DMS153 treated with DMSO at 0.1 percent for 48 hours (cell line): Measurements from ENCODE around the gene SESN3.
"Not testable (repeated sequence)": the region's sequence is repeated elsewhere in the genome, so short reads cannot be mapped to it uniquely, and the experiment has no call there.

Experiments
- DNase-seq: peaks from one replicate; lab custom pipeline; 2025; ENCODE audit not compliant: unreplicated experiment; lab: John Stamatoyannopoulos, UW

Gene SESN3

GRCh38 chr11:95153857-95154246 lies 77.2 kb downstream of the SESN3 start:
- DNase-seq, result no peak

DNA sequence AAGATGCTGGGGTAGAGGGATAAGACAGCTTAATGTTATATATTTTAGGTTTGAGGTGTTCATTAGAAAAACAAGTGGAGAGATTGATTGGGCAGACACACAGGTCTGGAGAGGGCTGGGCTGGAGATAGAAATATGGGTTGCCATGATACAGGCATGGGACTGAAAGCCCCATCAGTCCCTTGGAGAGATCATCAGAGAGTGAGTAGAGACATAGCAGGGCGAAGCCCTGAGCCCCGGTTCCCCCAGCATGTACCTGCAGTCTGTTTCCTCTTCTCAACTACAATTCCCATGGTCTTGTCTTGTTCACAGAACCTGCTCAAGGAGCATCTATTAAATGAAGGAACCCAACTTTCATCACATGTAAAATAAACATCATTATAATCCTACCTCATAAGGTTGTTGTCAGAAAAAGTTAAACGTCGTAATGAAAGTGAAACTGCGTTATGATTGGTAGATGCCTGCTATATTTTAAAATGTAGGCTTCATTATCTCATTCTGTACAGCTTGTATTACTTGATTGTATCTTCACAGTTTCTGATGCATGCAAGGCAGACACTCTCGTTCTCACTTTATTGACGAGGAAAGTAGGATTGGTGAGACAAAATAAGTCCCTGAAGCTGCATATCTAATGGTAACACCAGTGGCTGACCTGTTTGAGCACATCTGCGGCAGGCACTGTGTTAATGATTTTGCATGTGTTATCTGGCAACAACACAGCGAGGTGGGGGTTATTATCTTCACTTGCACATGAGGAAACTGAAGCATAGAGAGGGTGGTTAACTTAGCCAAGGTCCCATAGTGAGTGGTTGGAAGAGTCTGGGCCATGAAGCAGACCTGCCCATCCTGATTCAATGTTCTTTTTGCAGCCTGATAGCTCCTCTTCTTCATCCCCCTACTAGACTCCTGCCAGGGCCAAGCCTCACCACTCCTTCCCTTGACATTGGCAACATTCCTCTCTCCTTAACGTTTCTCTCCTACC lies 77.8 kb downstream of the SESN3 start:
- DNase-seq, result no peak

- peak; percentile 79 for DNase-seq
Observed at GRCh38 chr11:95150956-95151684, 79.9 kb downstream of the SESN3 start.

GRCh38 chr11:95149651-95150364 lies 81.2 kb downstream of the SESN3 start:
- no peak for DNase-seq

DNA sequence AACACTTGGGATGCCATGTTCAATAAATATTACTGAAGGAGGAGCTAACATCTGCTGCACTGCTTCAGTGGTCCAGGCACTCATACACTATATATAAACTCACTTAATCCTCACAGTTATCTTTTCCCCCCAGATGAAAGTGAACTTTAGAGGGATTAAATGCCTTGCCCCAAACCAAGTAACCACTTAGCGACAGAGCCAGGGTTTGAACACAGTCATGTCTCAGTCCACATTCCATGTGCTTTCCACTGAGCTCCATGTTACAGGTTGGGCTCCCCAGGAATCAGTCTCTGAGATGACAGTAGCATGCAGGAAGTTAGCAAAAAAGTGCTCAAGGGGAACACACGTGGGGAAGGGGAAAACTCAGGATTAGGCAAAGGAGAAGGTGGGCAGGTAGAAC lies 82.1 kb downstream of the SESN3 start:
- DNase-seq, result no peak

DNA sequence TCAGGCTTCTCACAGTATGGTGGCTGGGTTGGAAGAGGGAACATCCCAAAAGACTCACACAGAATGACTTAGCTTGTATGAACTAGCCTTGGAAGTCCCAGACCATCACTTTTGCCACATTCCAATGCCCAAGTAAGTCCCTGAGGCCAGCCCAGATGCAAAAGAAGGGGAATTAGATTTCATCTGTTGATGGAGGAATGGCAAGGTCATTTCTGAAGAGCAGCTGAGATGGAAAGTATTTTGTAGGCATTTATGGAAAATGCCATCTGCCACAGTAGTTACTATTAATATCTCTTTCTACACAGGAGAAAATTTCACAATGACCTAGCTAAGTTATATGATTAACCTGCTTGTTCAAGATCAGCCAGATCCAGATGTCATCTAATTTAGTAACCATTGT lies 82.6 kb downstream of the SESN3 start:
- no peak for DNase-seq

DNA sequence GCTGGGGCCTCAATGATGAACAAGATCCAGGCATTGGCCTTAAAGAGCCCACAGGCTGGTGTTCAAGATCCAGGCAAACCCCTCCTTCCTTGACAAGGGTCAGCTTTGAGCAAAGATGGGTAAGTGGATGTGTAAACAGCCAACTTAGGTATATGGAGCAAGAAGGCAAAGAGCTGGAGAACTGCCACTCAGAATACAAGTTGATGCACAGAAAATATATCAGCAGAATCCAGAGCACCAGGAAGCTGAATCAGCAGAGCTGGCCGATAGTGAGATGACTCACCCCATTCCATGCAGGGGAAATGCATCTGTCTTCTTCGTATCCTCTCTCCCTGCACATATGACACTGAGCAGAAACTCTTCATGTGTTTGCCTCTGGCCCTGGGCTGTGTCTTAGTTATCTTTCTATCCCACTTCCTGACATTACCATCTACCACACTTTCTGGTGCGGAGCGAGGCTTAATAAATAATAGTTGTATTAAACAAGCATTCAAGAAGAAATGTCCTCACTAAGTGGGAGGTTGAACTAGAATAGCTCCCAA lies 83.6 kb downstream of the SESN3 start:
- DNase-seq, result no peak

DNA sequence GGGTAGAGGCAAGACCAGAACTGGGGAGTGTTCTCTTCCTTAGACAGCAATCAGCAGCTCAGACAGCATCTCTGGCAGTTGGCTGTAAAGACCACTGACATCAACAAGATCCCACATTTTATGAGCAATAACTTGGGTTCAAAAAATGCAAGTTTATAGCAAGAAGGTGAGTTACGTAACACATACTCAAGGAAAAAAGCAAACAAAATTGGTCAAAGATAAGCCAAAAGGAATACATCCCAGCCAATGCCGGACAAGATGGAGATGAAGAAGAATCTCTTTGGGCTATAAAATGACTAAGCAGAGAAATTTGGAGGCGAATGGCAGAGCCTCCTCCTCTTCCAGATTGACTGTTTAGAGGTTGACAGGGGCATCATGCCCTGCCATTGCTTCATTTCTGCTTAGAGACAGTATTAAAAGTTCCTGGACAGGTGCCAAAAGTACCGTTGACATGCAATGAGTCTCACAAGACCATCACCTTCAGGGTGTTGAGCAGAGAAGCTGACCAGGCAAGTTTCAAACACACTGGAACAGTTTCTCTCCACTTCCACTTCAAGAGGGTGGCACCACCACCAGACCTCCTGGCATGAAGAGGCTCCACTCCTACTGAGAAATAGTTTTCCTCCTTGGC lies 85.5 kb downstream of the SESN3 start:
- DNase-seq, result no peak

DNA sequence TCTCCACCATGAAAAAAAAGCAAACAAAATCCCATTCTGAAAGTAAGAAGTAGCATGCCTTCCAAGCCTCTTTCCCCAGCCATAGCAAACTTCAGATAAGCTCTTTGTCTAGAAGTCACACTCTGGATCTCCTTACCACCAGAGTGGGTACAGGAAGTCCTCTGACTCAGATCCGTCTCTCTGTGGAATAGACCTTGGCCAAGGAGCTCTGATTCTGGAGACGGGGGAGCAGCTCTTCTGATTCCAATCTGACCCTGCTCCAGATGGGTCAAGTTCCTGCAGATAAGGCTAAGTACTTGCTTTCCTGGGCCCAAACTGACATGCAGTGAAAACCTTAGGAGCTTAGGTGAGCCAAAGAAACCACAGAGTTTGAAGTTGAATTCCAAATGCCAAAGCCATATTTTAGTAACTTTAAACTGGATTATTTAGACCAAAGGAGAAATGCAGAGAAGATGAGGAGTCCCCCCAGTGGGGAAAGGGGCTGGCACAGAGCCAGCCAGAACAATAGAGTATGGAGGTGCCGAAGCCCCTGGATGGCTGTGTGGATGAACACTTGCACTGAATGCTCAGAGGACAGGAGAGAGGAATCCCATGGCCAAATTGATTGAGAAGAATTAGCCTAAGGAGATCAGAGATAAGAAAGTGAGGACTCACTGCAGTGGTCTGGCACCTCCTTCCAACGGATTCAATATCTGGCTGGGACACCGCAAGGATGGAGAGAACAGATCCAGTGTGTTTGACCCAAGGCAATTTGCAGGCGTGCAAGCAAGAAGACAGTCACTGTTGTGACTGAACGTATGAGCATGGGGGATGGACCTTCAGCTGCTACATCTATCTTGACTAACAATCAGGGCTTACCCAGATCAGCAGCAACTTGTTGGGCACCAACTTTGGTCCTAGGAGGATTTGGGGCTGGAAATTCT lies 86.4 kb downstream of the SESN3 start:
- no peak for DNase-seq

- DNase-seq, result no peak
Observed at GRCh38 chr11:95143106-95143681, 87.8 kb downstream of the SESN3 start.

GRCh38 chr11:95142431-95142830 lies 88.6 kb downstream of the SESN3 start:
- no peak for DNase-seq

GRCh38 chr11:95140397-95141033 lies 90.5 kb downstream of the SESN3 start:
- DNase-seq, result no peak

DNA sequence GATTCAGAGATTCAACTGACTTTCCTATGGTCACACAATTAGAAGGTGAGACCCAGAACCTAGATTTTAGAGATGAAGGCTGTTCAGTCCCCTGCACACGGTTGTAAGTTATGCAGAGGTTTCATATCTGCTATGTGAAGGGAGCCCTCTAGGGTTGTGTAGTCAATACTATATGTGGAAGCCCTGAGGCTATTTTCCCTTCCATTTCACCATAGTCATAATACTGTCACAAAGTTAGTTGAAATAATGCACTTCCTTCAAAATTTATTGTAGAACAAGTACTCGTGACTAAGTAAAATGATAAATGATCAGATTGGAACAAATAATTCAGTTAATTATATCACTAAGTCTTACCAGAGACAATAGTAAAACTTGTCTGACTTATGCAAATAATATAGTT lies 92.6 kb downstream of the SESN3 start:
- DNase-seq, result no peak

- no peak for DNase-seq
Observed at GRCh38 chr11:95137299-95137698, 93.7 kb downstream of the SESN3 start.

DNA sequence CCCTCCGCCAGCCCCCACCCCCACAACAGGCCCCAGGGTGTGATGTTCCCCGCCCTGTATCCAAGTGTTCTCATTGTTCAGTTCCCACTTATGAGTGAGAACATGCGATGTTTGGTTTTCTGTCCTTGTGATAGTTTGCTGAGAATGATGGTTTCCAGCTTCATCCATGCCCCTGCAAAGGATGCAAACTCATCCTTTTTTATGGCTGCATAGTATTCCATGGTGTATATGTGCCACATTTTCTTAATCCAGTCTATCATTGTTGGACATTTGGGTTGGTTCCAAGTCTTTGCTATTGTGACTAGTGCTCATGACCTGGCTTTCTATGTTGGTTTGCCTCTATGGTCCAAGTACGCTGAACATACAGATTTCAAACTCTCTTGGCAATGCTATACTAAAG lies 94.3 kb downstream of the SESN3 start:
- not testable (repeated sequence) for DNase-seq

GRCh38 chr11:95135880-95136279 lies 95.1 kb downstream of the SESN3 start:
- no peak for DNase-seq

GRCh38 chr11:95135155-95135554 lies 95.8 kb downstream of the SESN3 start:
- DNase-seq, result no peak

DNA sequence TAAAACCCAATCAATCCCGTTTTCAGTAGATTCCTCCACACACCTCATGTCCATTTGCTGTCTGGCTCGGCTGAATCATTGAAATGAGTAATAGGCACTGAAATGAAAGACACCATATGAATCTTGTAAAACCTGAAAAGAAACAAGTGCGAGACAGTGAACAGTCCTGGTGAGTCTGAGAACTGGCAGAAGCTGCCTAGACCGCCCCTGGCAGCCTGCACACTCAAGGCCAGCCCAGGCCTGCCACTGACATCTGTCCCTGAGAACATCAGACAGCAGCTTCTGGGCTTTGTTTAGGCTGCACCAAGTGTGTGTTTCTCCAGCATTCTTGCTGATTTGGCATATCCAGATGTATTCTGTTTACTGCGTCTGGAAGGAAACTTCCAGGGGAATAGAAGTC lies 96.5 kb downstream of the SESN3 start:
- no peak for DNase-seq

DNA sequence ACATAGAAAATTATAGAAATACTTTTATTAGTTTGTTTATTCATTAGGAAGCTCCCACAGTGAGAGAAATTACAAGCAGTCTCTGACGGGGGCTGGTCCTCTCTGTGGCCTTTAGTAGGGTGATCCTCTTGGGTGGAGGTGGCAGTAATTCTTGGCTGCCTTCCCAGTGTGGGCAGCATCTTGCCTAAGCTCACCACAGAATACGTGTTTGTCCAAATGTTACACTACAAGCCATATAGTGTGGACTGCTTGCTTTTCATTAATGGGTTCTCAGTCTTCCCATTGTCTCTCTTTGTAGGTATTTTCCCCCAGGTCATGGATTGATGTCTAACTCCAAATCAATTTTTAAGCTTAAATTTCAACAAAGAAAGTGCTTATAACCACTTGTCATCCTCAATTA lies 98.0 kb downstream of the SESN3 start:
- DNase-seq, result peak; percentile 18
